Keratinocyte (primary cell): Measurements from ENCODE around the gene ATF7.

ENCODE experiments used
- CTCF ChIP-seq, 3 experiments: IDR thresholded peaks in 1 of 3; conservative IDR thresholded peaks in 1 of 3; optimal IDR thresholded peaks in 1 of 3; 2 replicates in 2 of 3; 3 replicates in 1 of 3; pipeline versions ENCODE3 to v1.5.1; 2011; ENCODE audit warnings: low read length in 3 of 3, mild to moderate bottlenecking in 3 of 3, moderate library complexity in 2 of 3, control low read depth in 1 of 3, inconsistent platforms in 1 of 3; ENCODE audit not compliant: insufficient read depth in 2 of 3; ENCODE audit errors: extremely low read depth in 1 of 3
- EZH2 ChIP-seq: IDR thresholded peaks from one replicate; pipeline ENCODE4 v1.6.1; 2012; ENCODE audit warnings: inconsistent platforms, mild to moderate bottlenecking, low read length, moderate library complexity

- TF ChIP-seq CTCF (optimal IDR thresholded peaks at IDR 0.05 in 1 of 3, IDR thresholded peaks at IDR 0.05 in 1 of 3, conservative IDR thresholded peaks at IDR 0.05 in 1 of 3; ENCODE audit: extremely low read depth in 1 of 3, insufficient read depth in 2 of 3, low read length in 3 of 3), result no peak
- no peak for TF ChIP-seq EZH2
Observed at GRCh38 chr12:53538209-53538689, 87.9 kb downstream of the ATF7 start.
